H9 (cell line): ENCODE data around the gene SMIM41. TPM values are rescaled to one million over a fixed set of nuclear protein-coding genes. Genes with fewer than 3 reads are reported as not detected.

Experiments
- DNase-seq: peaks from one replicate; pipeline ENCODE4 v3.0.0-alpha.2; 2017
- H2AFZ ChIP-seq: one replicate; pipeline ENCODE4 v1.6.1; 2013; ENCODE audit warnings: mild to moderate bottlenecking, low read length, control low read depth, moderate library complexity
- H2AK5ac ChIP-seq: 2 replicates; pipeline ENCODE4 v1.6.1; 2013; ENCODE audit warnings: low read length, control low read depth, mixed read lengths; ENCODE audit not compliant: insufficient read length
- H2BK120ac ChIP-seq: one replicate; pipeline ENCODE4 v1.6.1; 2013; ENCODE audit warnings: low read depth, mild to moderate bottlenecking, low read length, control low read depth, inconsistent platforms; ENCODE audit not compliant: poor library complexity, severe bottlenecking
- H2BK12ac ChIP-seq: 2 replicates; pipeline ENCODE4 v1.6.1; 2013; ENCODE audit warnings: low read length, control low read depth, mixed read lengths, low read depth; ENCODE audit not compliant: insufficient read length
- H2BK15ac ChIP-seq: 2 replicates; pipeline ENCODE4 v1.6.1; 2013; ENCODE audit warnings: low read depth, low read length, control low read depth
- H2BK20ac ChIP-seq: one replicate; pipeline ENCODE4 v1.6.1; 2013; ENCODE audit warnings: low read depth, mild to moderate bottlenecking, low read length, control low read depth, inconsistent platforms; ENCODE audit not compliant: poor library complexity, severe bottlenecking
- H2BK5ac ChIP-seq: 2 replicates; pipeline ENCODE4 v1.6.1; 2013; ENCODE audit warnings: low read length, control low read depth, mixed read lengths; ENCODE audit not compliant: insufficient read length
- H3K14ac ChIP-seq: 2 replicates; pipeline ENCODE4 v1.6.1; 2013; ENCODE audit warnings: low read length, control low read depth; ENCODE audit not compliant: insufficient read depth
- H3K18ac ChIP-seq: 2 replicates; pipeline ENCODE4 v1.6.1; 2013; ENCODE audit warnings: low read depth, mild to moderate bottlenecking, mixed read lengths, low read length, control low read depth; ENCODE audit not compliant: insufficient read length
- H3K23ac ChIP-seq: 2 replicates; pipeline ENCODE4 v1.6.1; 2013; ENCODE audit warnings: low read length, control low read depth, mixed read lengths, low read depth; ENCODE audit not compliant: insufficient read length
- H3K23me2 ChIP-seq: 2 replicates; pipeline ENCODE4 v1.6.1; 2013; ENCODE audit warnings: low read depth, mild to moderate bottlenecking, mixed read lengths, low read length, control low read depth; ENCODE audit not compliant: insufficient read length, poor library complexity, severe bottlenecking
- H3K27ac ChIP-seq: 2 replicates; pipeline ENCODE4 v1.5.1; 2013; ENCODE audit warnings: low read length, control low read depth, mixed read lengths, low read depth; ENCODE audit not compliant: insufficient read length
- H3K27me3 ChIP-seq: 2 replicates; pipeline ENCODE4 v1.6.1; 2013; ENCODE audit warnings: low read length, control low read depth, inconsistent platforms; ENCODE audit not compliant: insufficient read depth
- H3K4ac ChIP-seq: 2 replicates; pipeline ENCODE4 v1.6.1; 2013; ENCODE audit warnings: low read depth, mild to moderate bottlenecking, control low read depth, inconsistent platforms, low read length, moderate library complexity
- H3K4me1 ChIP-seq: 2 replicates; pipeline ENCODE4 v1.6.1; 2013; ENCODE audit warnings: low read length, control low read depth, inconsistent platforms; ENCODE audit not compliant: insufficient read depth
- H3K4me2 ChIP-seq: 2 replicates; pipeline ENCODE4 v1.6.1; 2013; ENCODE audit warnings: low read length, control low read depth, mixed read lengths; ENCODE audit not compliant: insufficient read length, insufficient read depth
- H3K56ac ChIP-seq: 2 replicates; pipeline ENCODE4 v1.6.1; 2013; ENCODE audit warnings: low read depth, mild to moderate bottlenecking, mixed read lengths, low read length, control low read depth; ENCODE audit not compliant: insufficient read length
- H3K79me1 ChIP-seq: 2 replicates; pipeline ENCODE4 v1.6.1; 2013; ENCODE audit warnings: low read depth, mild to moderate bottlenecking, moderate library complexity, low read length, control low read depth, inconsistent platforms; ENCODE audit not compliant: insufficient read depth, poor library complexity, severe bottlenecking
- H3K79me2 ChIP-seq: 2 replicates; pipeline ENCODE4 v1.6.1; 2013; ENCODE audit warnings: low read length, control low read depth, inconsistent platforms; ENCODE audit not compliant: insufficient read depth
- H3K9ac ChIP-seq: 2 replicates; pipeline ENCODE4 v1.6.1; 2013; ENCODE audit warnings: low read length, control low read depth, mixed read lengths; ENCODE audit not compliant: insufficient read length; ENCODE audit errors: extremely low read depth
- H3K9me3 ChIP-seq: one replicate; pipeline ENCODE4 v1.6.1; 2013; ENCODE audit warnings: low read depth, low read length, inconsistent platforms; ENCODE audit not compliant: control insufficient read depth
- H3T11ph ChIP-seq: one replicate; pipeline ENCODE4 v1.6.1; 2013; ENCODE audit warnings: mild to moderate bottlenecking, low read length, control low read depth, inconsistent platforms
- H4K20me1 ChIP-seq: one replicate; pipeline ENCODE4 v1.6.1; 2013; ENCODE audit not compliant: control insufficient read depth, insufficient read length, insufficient read depth
- H4K5ac ChIP-seq: 2 replicates; pipeline ENCODE4 v1.6.1; 2013; ENCODE audit warnings: low read depth, mild to moderate bottlenecking, mixed read lengths, low read length, control low read depth; ENCODE audit not compliant: insufficient read length
- H4K8ac ChIP-seq: replicated peaks from 2 replicates; pipeline ENCODE4 v1.6.1; 2013; ENCODE audit warnings: low read length, control low read depth, mixed read lengths, low read depth; ENCODE audit not compliant: insufficient read length
- H4K91ac ChIP-seq: 2 replicates; pipeline ENCODE4 v1.6.1; 2013; ENCODE audit warnings: low read depth, mild to moderate bottlenecking, moderate library complexity, mixed read lengths, low read length, control low read depth; ENCODE audit not compliant: insufficient read length
- H3K27ac Mint-ChIP-seq, 3 experiments: 2 replicates in 2 of 3; 3 replicates in 1 of 3; pipeline ENCODE4 v1.8.0; 2020 to 2021; ENCODE audit warnings: mixed read lengths in 3 of 3, mild to moderate bottlenecking in 1 of 3, moderate library complexity in 1 of 3
- H3K27me3 Mint-ChIP-seq: 2 replicates; pipeline ENCODE4 v1.8.0; 2021; ENCODE audit warnings: low read depth, mild to moderate bottlenecking, moderate library complexity, mixed read lengths
- H3K36me3 Mint-ChIP-seq, 3 experiments: 2 replicates in 2 of 3; 3 replicates in 1 of 3; pipeline ENCODE4 v1.8.0; 2020 to 2021; ENCODE audit warnings: low read depth in 3 of 3, mixed read lengths in 3 of 3; ENCODE audit not compliant: insufficient read depth in 1 of 3
- H3K4me1 Mint-ChIP-seq, 2 experiments: 2 replicates each; pipeline ENCODE4 v1.8.0; 2020; ENCODE audit warnings: mixed read lengths in 2 of 2
- H3K4me3 Mint-ChIP-seq, 2 experiments: 2 replicates in 1 of 2; 3 replicates in 1 of 2; pipeline ENCODE4 v1.8.0; 2020 to 2021; ENCODE audit warnings: mild to moderate bottlenecking in 2 of 2, mixed read lengths in 2 of 2, moderate library complexity in 1 of 2
- H3K9me3 Mint-ChIP-seq, 2 experiments: 2 replicates in 1 of 2; 3 replicates in 1 of 2; pipeline ENCODE4 v1.8.0; 2020; ENCODE audit warnings: mild to moderate bottlenecking in 2 of 2, mixed read lengths in 2 of 2, moderate library complexity in 1 of 2
- WGBS: extraction: QIAGEN DNeasy Blood & Tissue Kit; methylation state at CpG from one replicate; pipeline ENCODE4 v1.1.7; 2013; ENCODE audit warnings: missing lambda C conversion rate, low lambda C conversion rate, mixed read lengths; ENCODE audit not compliant: insufficient read length; ENCODE audit errors: extremely low coverage; 5-methylcytosine and 5-hydroxymethylcytosine counted together
- total RNA-seq: library from RNA; stranded (reverse); gene quantifications from 2 replicates; pipeline ENCODE4 v1.2.1, GENCODE V29; 2021
- TF ChIP-seq, protein P1 (sequence below): fragments of 200-600 bp; sonication (generic); conservative IDR thresholded peaks from 3 replicates; pipeline ENCODE4 v1.8.0; 2021; ENCODE audit warnings: antibody characterized with exemption, mild to moderate bottlenecking

Gene SMIM41
- total RNA-seq, 1 experiment from 2014 or later = not detected

GRCh38 chr12:52054833-52055730 is 24.4 kb upstream of the SMIM41 start:
- Mint-ChIP-seq H3K36me3 (peaks cover 0 to 29% (median 28%) of the 10 kb centered on the region in 3 experiments; a peak in 6 of 7 replicates), H3K4me1 (peaks cover 15 to 20% of the 10 kb centered on the region in 2 experiments), H3K27ac (no peak overlapping the region), H3K27me3 (peaks cover 28% of the 10 kb centered on the region), H3K9me3 (no peaks in the 10 kb centered on the region; a peak in 1 of 5 replicates), H3K4me3 (no peak overlapping the region)
- TF ChIP-seq, protein P1, sequence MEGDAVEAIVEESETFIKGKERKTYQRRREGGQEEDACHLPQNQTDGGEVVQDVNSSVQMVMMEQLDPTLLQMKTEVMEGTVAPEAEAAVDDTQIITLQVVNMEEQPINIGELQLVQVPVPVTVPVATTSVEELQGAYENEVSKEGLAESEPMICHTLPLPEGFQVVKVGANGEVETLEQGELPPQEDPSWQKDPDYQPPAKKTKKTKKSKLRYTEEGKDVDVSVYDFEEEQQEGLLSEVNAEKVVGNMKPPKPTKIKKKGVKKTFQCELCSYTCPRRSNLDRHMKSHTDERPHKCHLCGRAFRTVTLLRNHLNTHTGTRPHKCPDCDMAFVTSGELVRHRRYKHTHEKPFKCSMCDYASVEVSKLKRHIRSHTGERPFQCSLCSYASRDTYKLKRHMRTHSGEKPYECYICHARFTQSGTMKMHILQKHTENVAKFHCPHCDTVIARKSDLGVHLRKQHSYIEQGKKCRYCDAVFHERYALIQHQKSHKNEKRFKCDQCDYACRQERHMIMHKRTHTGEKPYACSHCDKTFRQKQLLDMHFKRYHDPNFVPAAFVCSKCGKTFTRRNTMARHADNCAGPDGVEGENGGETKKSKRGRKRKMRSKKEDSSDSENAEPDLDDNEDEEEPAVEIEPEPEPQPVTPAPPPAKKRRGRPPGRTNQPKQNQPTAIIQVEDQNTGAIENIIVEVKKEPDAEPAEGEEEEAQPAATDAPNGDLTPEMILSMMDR = no peak
- Histone ChIP-seq H4K91ac (no peak overlapping the region), H3K23ac (no peak overlapping the region), H3K4ac (no peak overlapping the region), H3K9ac (no peak overlapping the region), H4K8ac (no peak overlapping the region), H4K5ac (no peak overlapping the region), H2BK120ac (no peak overlapping the region), H3T11ph (no peak overlapping the region), H3K4me2 (no peak overlapping the region), H3K23me2 (peaks cover 16% of the 10 kb centered on the region), H3K27me3 (no peaks in the 10 kb centered on the region; the same call in 1 of the 2 replicates), H3K27ac (no peak overlapping the region), H3K79me1 (no peaks in the 10 kb centered on the region), H2BK20ac (no peak overlapping the region), H2AK5ac (no peak overlapping the region), H2BK15ac (no peak overlapping the region), H4K20me1 (no peaks in the 10 kb centered on the region), H2AFZ (no peak overlapping the region), H3K18ac (no peak overlapping the region), H3K79me2 (no peaks in the 10 kb centered on the region), H2BK5ac (no peak overlapping the region), H2BK12ac (no peak overlapping the region), H3K4me1 (no peaks in the 10 kb centered on the region; the same call in 1 of the 2 replicates), H3K56ac (no peak overlapping the region), H3K14ac (no peak overlapping the region), H3K9me3 (no peaks in the 10 kb centered on the region)
- no peak for DNase-seq
- no CpG with 5 or more reads among the region's 21 CpGs for WGBS
